ENCODE data around the gene MRPL24. TPM values are rescaled to one million over a fixed set of nuclear protein-coding genes. Genes with fewer than 3 reads are reported as not detected.
"Not testable (repeated sequence)": the region's sequence is repeated elsewhere in the genome, so short reads cannot be mapped to it uniquely, and the experiment has no call there.

The MRPL24 gene
- total RNA-seq: 16.2 TPM

DNA sequence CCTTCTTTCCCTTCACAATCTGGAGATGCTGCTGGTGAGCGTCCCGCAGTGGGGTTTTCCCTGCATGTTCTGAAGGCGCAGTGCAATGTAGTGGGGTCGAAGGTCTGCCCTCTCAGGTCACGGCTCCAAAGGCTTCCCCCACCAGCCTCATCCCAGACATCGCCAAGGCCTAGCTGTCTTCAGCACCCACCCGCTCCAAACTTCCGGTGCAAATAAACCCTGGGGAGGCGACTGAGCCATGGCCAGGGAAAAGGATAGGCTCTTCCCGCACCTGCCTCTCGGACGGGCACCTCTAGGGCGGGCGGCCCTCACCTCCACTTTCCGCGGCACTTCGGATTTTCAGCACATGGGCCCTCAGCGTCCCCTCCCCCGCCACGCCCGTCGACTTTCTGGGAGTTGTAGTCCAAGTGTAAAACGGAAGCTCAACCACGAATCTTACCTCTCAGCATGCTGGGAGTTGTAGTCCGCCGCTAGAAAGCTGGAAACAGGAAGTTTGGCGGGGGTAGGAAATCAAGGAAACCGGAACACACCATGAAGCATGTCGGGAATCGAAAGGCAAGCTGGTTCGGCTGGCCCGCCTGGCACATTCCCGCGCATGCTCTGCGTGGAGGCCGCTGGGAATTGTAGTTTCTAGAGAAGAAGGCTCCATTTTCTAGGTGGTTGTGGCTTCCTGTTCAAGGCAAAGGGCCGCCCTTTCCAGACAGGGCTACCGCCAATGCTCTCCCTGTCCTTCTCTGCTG is at the start of gene MRPL24:
Gene MRPL24, minus strand, starts transcription at position 348 of the 740 bp plus-strand sequence. CDS start 2,384 bp downstream, outside the sequence.
- DNase-seq (ENCODE audit: low read depth in 2 of 3, low spot score in 2 of 3): peak; percentile 85 to 100 (median 98)

DNA sequence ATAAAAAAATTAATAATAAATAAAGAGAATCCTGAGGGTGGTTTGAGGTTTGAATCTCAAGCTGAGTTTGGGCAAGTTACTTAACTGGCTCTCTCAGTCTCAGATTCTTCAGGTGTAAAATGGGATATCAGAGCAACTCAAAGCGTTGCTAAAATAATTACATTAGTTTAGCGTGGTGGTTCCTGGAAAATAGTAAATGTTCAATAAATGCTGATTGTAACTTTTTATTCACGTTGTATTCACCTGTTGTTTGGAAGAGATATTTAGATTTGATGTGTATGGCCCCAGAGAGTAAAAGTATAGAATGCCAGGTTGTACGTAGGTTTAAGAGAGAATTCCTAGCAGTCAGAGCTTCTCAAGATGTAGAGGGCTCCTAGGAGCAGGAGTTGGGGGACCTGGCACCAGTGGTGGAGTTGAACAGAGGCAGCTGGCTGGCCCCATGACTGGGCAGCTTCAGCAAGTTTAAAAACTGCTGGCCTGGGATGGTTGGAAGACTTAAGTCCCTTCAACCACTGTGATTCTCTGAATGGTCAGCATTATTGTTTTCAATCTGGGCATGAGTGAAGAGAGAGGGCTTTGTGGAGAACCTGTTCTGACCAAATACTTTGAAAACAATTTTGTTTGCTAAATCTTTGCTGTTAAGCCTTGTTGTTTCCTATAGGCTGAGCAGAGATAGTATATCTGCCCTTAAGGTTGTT is 48.9 kb upstream of the MRPL24 start:
- DNase-seq (ENCODE audit: low read depth in 2 of 3, low spot score in 2 of 3): no peak

DNA sequence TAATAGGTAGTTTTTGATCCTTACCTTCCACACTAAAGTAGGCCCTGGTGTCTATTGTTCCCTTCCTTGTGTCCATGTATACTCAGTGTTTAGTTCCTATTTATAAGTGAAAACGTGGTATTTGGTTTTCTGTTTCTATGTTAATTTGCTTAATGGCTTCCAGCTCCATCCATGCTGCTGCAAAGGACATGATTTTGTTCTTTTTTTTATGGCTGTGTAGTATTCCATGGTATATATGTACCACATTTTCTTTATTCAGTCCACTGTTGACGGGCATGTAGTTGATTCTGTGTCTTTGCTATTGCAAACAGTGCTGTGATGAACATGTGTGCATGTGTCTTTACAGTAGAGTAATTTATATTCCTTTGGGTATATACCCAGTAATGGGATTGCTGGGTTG is 47.2 kb upstream of the MRPL24 start:
- no peak for DNase-seq (ENCODE audit: low read depth in 2 of 3, low spot score in 2 of 3)

DNA sequence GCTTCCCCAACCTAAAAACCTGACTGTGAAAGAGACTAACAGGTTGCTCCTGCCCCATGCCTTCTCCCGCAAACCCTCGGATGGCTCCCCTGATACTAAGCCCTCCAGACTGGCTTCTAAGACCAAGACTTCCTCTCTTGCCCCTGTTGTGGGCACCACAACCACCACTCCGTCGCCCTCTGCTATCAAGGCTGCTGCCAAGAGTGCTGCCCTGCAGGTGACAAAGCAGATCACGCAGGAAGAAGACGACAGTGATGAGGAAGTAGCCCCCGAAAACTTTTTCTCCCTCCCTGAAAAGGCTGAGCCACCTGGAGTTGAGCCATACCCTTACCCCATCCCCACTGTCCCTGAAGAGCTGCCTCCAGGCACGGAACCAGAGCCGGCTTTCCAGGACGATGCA is 45.8 kb upstream of the MRPL24 start:
- DNase-seq (ENCODE audit: low read depth in 2 of 3, low spot score in 2 of 3): peak in 2 of 3 donors; percentile 72 to 90

DNA sequence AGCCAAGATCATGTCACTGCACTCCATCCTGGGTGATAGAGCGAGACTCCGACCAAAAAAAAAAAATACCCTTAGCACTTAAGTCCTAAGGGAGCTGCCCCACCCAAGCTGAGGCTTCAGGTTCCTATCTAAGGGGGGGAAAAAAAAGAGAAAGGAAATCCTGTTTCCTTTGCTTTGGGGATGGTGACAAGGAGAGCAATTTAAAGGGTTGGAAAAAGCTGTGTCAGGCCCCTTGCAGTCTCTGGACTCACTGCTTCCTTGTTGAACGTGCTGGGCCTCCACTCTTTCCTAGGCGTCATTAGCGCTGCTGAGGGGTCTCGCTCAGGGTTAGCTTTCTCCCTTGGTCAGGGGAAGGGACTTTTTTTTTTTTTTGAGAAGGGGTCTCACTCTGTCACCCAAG is 44.6 kb upstream of the MRPL24 start:
- no peak for DNase-seq (ENCODE audit: low read depth in 2 of 3, low spot score in 2 of 3)

DNA sequence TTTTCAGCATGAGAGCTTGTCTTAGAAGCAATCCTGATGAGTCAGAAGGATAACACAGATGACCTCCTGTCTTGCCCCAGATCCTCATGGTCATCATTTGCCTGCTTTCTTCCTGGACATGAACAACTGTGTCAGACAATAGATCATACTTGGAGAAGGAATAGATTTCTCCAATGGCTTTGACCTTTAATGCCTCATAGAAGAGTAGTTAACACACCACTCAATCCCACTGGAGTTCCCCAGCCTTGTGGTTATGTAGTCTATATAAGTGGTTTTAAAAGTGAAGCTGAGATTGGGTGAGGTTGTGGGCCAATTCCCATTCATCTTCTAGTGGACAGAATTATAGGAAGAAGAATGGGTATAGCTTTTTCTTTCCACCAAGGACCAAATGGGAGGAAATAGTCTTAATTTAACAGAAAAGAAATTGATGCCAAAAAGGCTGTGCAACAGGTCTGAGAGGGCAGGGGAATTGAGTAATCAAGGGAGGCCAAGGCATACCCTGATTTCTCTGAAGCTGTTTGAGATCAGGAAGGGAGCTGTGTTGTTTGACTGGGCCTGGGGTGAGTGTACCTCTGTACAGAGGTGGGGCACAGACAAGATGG is 40.8 kb upstream of the MRPL24 start:
- DNase-seq (ENCODE audit: low read depth in 2 of 3, low spot score in 2 of 3): no peak

DNA sequence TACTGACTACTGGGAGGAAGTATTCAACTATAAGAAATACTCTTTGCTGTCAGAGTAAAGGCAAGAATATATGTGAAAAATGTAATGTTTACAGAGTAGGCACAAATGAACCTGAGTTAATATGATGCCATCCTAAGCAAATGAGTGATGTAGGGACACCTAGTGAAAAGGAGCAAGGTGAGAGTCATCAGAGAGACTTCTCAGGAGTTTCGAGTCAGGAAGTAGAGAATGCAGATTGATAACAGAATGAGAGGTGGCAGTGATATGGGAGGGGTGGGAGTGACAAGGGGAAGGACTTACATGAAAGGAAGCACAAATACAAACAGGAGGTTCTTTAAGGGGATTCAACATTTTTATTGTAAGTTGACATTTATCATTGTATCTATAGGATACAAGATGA is 36.7 kb upstream of the MRPL24 start:
- no peak for DNase-seq (ENCODE audit: low read depth in 2 of 3, low spot score in 2 of 3)

DNA sequence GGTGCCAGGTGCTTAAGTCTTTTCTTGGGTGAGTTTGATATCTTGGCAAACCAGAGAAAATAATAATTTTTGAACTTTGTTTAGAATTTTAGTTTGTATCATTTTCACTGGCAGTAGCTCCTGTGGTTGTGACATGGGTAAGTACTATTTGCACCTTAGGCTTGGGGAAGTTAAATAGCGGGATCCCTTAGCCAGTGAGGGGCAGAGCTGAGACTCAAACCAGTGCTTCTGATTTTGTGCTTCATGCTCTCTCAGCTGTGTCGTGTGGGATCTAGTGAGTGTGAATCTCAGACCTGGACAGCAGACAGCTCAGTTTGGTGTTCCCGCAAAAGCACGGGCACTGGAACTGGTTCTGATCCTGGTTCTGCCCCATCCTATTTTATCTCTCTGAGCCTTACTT is 36.1 kb upstream of the MRPL24 start:
- no peak for DNase-seq (ENCODE audit: low read depth in 2 of 3, low spot score in 2 of 3)

DNA sequence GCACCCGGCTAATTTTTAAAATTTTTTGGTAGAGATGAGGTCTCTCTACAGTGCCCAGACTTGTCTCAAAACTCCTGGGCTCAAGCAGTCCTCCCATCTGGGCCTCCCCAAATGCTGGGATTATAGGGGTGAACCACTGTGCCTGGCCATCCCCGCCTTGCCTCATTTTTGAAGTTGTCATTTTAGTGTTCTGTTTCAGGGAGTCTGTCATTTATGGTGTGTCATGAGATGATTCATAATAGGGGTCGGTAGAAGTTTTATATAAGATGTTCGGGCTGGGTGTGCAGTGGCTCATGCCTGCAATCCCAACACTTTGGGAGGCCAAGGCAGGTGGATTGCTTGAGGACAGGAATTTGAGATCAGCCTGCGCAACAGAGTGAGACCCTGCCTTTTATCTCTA is 34.9 kb upstream of the MRPL24 start:
- DNase-seq (ENCODE audit: low read depth in 2 of 3, low spot score in 2 of 3): no peak

DNA sequence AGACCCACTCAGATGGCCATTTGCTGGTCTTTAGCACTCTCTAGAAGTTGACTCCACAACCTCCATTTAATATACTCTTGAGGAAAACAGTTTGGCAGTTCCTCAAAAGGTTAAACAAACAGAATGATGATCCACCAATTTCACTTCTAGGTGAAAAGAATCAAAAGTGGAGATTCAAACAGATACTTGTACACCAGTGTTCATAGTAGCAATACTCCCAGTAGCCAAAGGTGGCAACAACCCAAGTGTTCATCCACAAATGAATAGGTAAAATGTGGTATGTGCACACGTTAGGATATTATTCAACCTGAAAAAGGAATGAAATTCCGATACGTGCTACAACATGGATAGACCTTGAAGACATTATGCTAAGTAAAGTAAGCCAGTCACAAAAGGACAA is 32.7 kb upstream of the MRPL24 start:
- no peak for DNase-seq (ENCODE audit: low read depth in 2 of 3, low spot score in 2 of 3)

DNA sequence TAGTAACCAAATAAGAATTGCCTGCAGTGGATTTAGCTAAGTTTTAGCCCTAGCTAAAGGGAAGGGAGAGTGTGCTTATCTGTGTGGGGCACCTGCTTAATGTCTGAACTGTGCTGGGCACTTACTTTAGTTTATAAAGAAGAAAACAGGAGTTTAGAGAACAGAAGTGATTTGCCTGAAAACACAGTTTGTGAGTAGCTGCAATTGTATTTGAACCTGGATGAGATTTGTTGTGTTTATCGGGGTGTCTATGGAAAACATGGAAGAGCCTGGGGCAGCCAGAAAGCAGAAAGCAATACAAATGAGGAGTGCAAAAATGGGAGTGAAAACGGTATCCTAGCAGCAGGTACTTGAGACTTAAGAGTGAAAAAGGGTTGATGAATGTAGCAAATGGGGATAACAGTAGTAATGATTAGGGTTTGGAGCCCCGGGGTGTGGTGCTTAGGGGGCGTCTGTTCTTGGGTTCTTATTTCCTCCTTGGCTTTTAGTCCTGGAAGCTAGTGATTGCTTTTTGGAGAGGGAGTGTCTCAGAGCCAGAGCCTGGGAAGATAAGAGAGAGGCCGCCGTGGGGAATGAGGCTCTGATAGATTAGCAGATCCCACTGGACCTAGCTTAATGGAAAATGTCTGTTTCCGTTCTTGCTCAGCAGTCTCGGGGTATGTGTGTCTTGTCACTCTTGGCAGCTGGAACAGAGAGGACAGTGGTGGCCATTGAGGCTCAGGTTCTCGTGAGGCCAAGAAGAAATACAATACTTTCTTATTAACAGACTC is 32.0 kb upstream of the MRPL24 start:
- DNase-seq (ENCODE audit: low read depth in 2 of 3, low spot score in 2 of 3): no peak

DNA sequence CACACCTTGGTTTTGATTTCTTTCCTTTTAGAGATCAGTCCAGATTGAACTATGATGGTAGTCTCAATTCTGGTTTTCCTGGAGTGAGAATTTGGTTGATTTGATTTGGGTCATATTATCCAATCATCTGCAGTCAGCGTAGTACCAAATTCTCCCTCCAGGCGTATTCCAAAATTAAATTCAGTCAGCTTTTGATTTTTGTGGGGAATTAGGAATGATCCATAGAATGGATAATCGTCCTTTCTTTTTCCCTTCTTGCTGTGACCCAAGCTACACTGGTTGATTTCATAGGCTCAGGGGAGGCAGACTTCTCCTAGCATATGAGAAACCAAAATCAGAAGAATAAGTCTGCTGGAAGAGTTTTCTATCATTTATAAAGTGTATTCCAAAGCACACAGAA is 31.3 kb upstream of the MRPL24 start:
- DNase-seq (ENCODE audit: low read depth in 2 of 3, low spot score in 2 of 3): no peak

DNA sequence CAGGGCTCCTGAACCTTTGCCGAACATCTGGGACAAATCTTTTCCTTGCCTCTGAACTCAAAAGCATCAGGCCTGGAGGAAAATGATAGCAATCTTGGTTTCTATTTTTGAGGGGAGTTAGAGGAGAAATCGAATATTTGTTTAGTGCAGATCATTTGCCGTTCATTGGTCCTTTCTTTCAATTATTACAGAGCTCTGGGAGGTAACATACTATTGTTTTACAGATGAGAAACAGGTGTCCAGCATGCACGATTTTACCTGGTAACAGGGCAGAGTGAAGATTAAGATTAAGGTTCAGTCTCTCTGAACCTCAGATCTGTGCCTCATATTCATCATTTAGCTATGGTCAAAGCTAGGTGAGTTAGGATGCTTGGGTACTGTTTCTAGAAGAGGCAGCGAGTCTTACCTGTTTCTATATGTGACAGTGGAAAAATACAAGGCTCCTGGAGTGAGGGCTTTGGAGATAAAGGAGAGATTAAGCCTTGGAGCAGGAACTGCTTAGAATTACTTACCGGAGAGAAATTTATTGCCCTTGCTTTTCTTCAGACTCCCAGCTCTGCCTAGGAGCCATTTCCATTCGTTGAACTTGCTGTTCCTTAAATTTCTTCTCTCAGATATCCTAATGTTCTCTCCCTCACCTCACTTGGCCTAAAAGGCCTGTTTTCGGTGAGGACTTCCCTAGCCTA is 27.9 kb upstream of the MRPL24 start:
- DNase-seq (ENCODE audit: low read depth in 2 of 3, low spot score in 2 of 3): no peak

DNA sequence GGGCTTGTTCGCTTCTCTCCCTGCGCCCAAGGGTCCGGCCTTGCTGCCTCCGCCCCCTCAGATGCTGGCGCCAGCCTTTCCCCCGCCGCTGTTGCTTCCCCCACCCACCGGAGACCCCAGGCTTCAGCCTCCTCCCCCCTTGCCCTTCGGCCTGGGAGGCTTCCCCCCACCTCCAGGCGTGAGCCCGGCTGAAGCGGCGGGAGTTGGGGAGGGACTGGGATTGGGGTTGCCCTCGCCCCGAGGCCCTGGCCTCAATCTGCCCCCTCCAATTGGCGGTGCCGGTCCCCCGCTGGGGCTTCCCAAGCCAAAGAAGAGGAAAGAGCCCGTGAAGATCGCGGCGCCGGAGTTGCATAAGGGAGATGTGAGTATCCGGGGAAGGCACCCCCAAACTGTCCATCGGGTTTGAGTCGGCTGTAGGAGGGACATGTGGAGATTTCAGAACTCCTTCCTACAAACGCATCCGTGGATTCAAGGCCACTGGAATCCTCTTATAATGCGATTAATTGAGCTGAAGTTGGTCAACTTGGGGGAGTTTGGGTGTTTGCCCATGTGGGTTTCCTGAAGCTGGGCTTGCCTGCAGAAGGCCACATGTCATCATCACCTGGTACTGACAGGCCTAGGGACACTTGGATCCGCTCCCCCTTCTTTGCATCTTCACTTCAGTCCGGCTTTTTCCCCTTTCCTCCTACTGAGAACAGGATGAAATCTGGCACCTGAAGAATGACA is 27.2 kb upstream of the MRPL24 start:
- DNase-seq (ENCODE audit: low read depth in 2 of 3, low spot score in 2 of 3): peak in 2 of 3 donors; percentile 47 to 50

DNA sequence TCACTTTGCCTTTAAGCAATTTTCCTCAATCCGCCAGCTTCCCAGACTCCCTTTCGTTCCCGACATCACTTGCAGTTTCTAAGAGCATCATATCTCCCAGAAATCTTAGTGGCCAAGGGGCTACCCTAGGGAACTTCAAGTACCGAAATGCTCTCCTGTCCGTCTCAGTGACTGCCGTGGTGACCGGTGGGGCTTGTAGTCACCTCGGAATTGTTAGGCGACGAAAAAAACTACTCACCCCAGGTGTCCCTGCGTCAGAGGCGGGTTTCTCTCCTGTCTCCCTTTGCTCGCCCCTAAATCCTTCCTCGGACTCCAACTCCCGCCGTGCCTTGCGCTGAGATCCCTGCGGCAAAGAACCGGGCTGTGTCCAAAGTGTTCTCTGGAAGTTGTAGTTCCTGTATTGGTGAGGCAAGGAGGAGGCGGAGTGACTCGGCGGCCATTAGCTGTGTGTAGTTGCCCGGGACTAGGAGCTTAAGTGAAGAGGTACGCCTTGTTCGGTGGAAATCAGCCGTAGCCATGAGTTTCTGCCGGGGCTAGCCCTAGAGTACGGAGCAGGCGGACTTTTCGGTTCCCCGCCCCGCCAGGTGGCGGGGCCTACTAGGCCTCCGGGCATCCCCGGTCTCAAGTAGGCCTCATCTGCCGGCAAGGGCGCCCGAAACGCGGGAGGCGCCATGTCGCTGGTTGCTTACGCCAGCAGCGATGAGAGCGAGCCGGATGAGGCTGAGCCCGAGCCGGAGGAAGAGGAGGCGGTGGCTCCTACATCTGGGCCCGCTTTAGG is 26.4 kb upstream of the MRPL24 start, which contains the start of gene PRCC:
Gene PRCC, plus strand, starts transcription at position 435 of the 778 bp plus-strand sequence. Its CDS starts 237 bp downstream, at position 672.
- peak; percentile 87 to 100 (median 100) for DNase-seq (ENCODE audit: low read depth in 2 of 3, low spot score in 2 of 3)

DNA sequence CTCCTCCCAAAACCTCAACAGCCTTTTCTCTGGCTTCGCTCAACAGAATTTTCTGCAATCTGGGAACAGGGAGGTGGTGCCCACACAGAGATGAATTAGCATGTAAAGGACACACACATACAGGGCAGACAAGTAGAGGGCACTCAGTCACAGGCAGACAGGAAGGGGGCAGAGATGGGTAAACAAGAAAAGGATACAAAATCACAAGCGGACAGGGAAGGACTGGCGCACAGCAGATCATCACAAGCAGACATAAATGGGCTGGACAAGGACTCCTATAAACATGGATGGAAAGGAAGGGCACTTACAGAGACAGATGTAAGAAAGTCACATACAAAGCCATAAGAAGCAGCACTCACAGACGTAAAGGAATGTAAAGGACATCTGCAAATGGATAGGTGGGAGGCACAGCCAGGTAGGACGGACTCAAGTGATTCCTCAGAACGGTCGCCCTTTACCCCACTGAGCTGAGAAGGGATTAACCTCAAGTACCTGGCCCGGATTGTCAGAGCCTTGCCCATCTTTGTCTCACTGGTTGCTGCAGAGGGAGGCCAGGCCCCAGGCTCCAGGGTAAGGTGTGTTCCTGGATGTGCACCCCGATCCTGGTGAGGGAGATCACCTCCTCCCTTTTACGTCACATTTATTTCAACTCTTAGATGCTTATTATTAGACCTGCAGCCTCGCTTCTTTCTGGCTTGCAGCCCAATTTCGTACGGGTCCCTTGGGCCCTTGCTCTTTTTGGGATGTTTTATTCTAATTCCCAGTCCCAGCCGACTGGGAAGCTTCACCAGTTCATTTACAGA is 25.6 kb upstream of the MRPL24 start:
- DNase-seq (ENCODE audit: low read depth in 2 of 3, low spot score in 2 of 3): no peak

DNA sequence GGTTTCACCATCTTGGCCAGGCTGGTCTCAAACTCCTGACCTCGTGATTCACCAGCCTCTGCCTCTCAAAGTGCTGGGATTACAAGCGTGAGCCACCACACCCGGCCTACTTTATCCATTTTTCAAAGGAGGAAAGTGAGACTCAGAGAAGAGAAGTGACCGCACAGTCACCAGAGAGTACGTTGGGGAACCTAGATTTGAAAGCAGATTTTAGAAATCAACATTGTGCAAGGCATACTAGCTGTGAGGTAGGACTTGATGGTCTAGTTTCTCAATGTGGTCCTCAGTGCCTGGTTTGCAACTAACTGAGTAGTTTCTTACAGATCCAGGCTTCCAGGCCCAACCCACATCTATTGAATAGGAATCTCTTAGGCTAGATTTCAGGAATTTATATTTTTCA is 24.8 kb upstream of the MRPL24 start:
- DNase-seq (ENCODE audit: low read depth in 2 of 3, low spot score in 2 of 3): no peak

DNA sequence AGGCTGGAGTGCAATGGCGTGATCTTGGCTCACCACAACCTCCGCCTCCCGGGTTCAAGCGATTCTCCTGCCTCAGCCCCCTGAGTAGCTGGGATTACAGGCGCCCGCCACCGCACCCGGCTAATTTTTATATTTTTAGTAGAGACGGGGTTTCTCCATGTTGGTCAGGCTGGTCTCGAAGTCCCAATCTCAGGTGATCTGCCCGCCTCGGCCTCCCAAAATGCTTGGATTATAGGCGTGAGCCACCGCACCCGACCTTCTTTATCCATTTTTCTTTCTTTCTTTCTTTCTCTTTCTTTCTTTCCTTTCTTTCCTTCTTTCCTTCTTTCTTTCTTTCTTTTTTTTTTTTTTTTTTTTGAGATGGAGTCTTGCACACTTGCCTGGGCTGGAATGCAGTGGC is 24.2 kb upstream of the MRPL24 start:
- not testable (repeated sequence) for DNase-seq (ENCODE audit: low read depth in 2 of 3, low spot score in 2 of 3)

Data from hematopoietic multipotent progenitor cell (in vitro differentiated cells).